Activated T-cell treated with anti-CD3 and anti-CD28 coated beads for 24 hours (primary cell): Measurements from ENCODE around the gene MYO1D.

ENCODE experiments used
- DNase-seq: peaks from one replicate; pipeline ENCODE4 v3.0.0-alpha.2; 2020; ENCODE audit warnings: low read depth

Gene MYO1D

GRCh38 chr17:32622540-32622939 is 254.4 kb downstream of the MYO1D start:
- DNase-seq = no peak

- no peak for DNase-seq
Measured at GRCh38 chr17:32621612-32622312, 255.2 kb downstream of the MYO1D start.

GRCh38 chr17:32615326-32615725 is 261.6 kb downstream of the MYO1D start:
- DNase-seq = no peak

GRCh38 chr17:32610943-32611342 is 266.0 kb downstream of the MYO1D start:
- no peak for DNase-seq

- no peak for DNase-seq
Measured at GRCh38 chr17:32609884-32610650, 266.9 kb downstream of the MYO1D start.

- DNase-seq = peak; percentile 49
Measured at GRCh38 chr17:32609085-32609484, 267.8 kb downstream of the MYO1D start.

- DNase-seq = no peak
Measured at GRCh38 chr17:32608267-32608666, 268.7 kb downstream of the MYO1D start.

- no peak for DNase-seq
Measured at GRCh38 chr17:32604966-32605365, 272.0 kb downstream of the MYO1D start.

GRCh38 chr17:32602396-32602795 is 274.5 kb downstream of the MYO1D start:
- DNase-seq = no peak

GRCh38 chr17:32601866-32602265 is 275.1 kb downstream of the MYO1D start:
- DNase-seq = no peak

- no peak for DNase-seq
Measured at GRCh38 chr17:32596628-32597027, 280.3 kb downstream of the MYO1D start.

- DNase-seq = no peak
Measured at GRCh38 chr17:32596206-32596605, 280.7 kb downstream of the MYO1D start.

GRCh38 chr17:32593003-32593402 is 283.9 kb downstream of the MYO1D start:
- no peak for DNase-seq

GRCh38 chr17:32591405-32591804 is 285.5 kb downstream of the MYO1D start:
- DNase-seq = no peak

GRCh38 chr17:32590974-32591373 is 285.9 kb downstream of the MYO1D start:
- DNase-seq = no peak

- no peak for DNase-seq
Measured at GRCh38 chr17:32588982-32589381, 287.9 kb downstream of the MYO1D start.

GRCh38 chr17:32588135-32588534 is 288.8 kb downstream of the MYO1D start:
- no peak for DNase-seq

GRCh38 chr17:32586666-32587065 is 290.3 kb downstream of the MYO1D start:
- DNase-seq = no peak

GRCh38 chr17:32584792-32585191 is 292.1 kb downstream of the MYO1D start:
- DNase-seq = no peak

- DNase-seq = no peak
Measured at GRCh38 chr17:32583053-32583452, 293.9 kb downstream of the MYO1D start.

- no peak for DNase-seq
Measured at GRCh38 chr17:32575852-32576251, 301.1 kb downstream of the MYO1D start.

- no peak for DNase-seq
Measured at GRCh38 chr17:32570081-32570396, 306.9 kb downstream of the MYO1D start.

GRCh38 chr17:32569171-32570080 is 307.5 kb downstream of the MYO1D start:
- no peak for DNase-seq
